Measurements from ENCODE around the gene ZNF197. TPM values are rescaled to one million over a fixed set of nuclear protein-coding genes. Genes with fewer than 3 reads are reported as not detected.

Gene ZNF197
- total and polyA plus RNA-seq, 3 experiments from 2014 or later, result 5.7 to 14.2 (median 13.8) TPM

DNA sequence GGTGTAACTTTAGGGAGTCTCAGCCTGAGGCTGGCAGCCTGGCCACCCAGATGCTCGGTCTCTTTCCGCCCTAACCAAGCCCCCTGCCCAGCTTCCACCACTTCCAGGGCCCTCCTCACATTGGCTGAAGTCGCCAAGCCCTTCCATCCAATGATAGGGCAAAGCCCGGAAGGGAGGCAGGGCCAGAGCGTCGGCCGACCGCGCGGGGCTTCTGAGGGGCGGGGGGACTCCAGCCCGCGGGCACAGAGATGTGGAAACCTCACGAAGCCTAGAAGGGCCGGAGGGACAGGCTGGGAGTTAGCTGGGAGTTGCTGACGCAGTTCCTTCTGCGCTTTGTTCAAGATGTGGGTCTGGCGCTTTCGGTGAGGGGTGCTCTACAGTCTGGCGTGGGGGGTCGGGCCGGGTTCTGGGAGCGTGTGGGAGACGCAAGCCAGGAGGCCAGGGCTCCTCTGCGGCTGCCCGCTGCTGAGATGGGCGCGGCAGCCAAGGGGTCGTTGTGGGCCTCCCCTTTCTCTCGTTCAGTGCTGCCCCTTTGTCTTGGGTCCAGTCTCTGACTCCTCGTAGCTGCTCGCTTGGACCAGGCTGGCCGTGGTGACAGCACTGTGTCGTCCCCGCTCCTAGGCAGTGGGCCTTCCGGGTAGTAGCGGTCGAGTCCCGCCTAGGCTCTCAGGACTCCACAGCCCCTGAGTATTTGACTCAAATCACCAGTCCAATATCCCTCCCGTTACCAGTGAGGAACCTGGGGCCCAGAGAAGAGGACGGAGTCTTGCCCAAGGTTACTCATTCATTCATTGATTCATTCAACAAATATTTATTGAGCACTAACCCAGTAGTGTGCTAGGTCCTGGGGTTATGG lies 40.0 kb upstream of the ZNF197 start, which contains the start of gene ZNF660:
Gene ZNF660 (plus strand): TSS at position 319 of the 856 bp plus-strand sequence. CDS start 9,230 bp downstream, outside the sequence.
- H3K27me3 Mint-ChIP-seq, result peaks cover 27 to 58% of the 10 kb centered on the region in 2 donors
- Histone ChIP-seq H3K27me3 (ENCODE audit: insufficient read depth, low read length, poor library complexity, severe bottlenecking) (peaks cover 11% of the 10 kb centered on the region), H3K9me3 (ENCODE audit: low read length) (no peaks in the 10 kb centered on the region), H3K4me1 (ENCODE audit: insufficient read depth, low read length) (no peaks in the 10 kb centered on the region), H3K27ac (ENCODE audit: low read depth, low read length) (no peak within 1 kb of the TSS), H3K4me3 (ENCODE audit: low read length) (no peak within 1 kb of the TSS), H3K36me3 (ENCODE audit: insufficient read depth, low read length) (no peaks in the 10 kb centered on the region)
- DNase-seq, result no peak
- peaks cover 9% of the 10 kb centered on the region in 3 donors for H3K4me1 Mint-ChIP-seq
- peak within 1 kb of the TSS in 2 of 8 donors; percentile 28 to 31 for H3K27ac Mint-ChIP-seq
- H3K4me3 Mint-ChIP-seq, result peak within 1 kb of the TSS in 5 of 7 donors; percentile 1 to 49 (median 38)
- ChIA-PET CTCF (no interaction called here), POLR2A (no interaction called here)
- peaks cover 6 to 43% (median 26%) of the 10 kb centered on the region in 5 donors for H3K9me3 Mint-ChIP-seq
- peaks cover 5 to 38% (median 7%) of the 10 kb centered on the region in 3 donors for H3K36me3 Mint-ChIP-seq

GRCh38 chr3:44596621-44597020 lies 28.2 kb upstream of the ZNF197 start:
- DNase-seq, result no peak
- H3K9me3 ChIP-seq (ENCODE audit: low read length), result peaks cover 12% of the 10 kb centered on the region
- no peaks in the 10 kb centered on the region for H3K27me3 ChIP-seq (ENCODE audit: insufficient read depth, low read length, poor library complexity, severe bottlenecking)
- Mint-ChIP-seq H3K4me3 (no peak overlapping the region), H3K27me3 (peaks cover 0 to under 1% of the 10 kb centered on the region in 2 donors), H3K27ac (no peak overlapping the region), H3K36me3 (peaks cover 0 to 40% (median 7%) of the 10 kb centered on the region in 3 donors), H3K4me1 (no peaks in the 10 kb centered on the region), H3K9me3 (peaks cover 24 to 43% (median 27%) of the 10 kb centered on the region in 5 donors)
- H3K4me3 ChIP-seq (ENCODE audit: low read length), result no peak overlapping the region
- POLR2A ChIA-PET, result no interaction called here
- CTCF ChIA-PET, result no interaction called here
- no peaks in the 10 kb centered on the region for H3K4me1 ChIP-seq (ENCODE audit: insufficient read depth, low read length)
- no peak overlapping the region for H3K27ac ChIP-seq (ENCODE audit: low read depth, low read length)
- H3K36me3 ChIP-seq (ENCODE audit: insufficient read depth, low read length), result no peaks in the 10 kb centered on the region

DNA sequence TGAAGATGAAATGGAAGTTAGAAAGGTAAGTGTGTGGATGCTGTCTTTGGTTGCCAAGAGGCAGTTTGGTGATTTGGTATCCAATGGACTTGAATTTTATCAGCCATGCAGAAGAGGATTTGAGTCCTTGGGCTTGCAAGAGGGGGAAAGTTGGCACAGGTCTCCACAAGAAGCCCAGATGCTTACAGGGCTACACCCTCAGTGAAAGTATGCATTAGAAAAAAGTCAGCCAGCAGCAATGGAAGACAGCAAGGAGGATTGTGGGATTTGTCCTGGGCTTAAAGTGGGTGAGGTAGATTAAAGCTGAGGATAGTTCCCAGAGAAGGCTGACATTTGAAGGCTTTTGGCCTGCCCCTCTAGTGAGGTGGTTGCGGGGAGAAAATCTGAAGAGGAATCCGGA lies 23.1 kb upstream of the ZNF197 start:
- Mint-ChIP-seq H3K27me3 (peaks cover 0 to 7% of the 10 kb centered on the region in 2 donors), H3K4me3 (no peak overlapping the region), H3K27ac (no peak overlapping the region), H3K9me3 (peaks cover 2 to 11% (median 5%) of the 10 kb centered on the region in 5 donors), H3K36me3 (peaks cover 0 to 32% (median 11%) of the 10 kb centered on the region in 3 donors), H3K4me1 (no peaks in the 10 kb centered on the region)
- Histone ChIP-seq H3K4me1 (ENCODE audit: insufficient read depth, low read length) (no peaks in the 10 kb centered on the region), H3K27ac (ENCODE audit: low read depth, low read length) (no peak overlapping the region), H3K4me3 (ENCODE audit: low read length) (no peak overlapping the region), H3K36me3 (ENCODE audit: insufficient read depth, low read length) (no peaks in the 10 kb centered on the region), H3K27me3 (ENCODE audit: insufficient read depth, low read length, poor library complexity, severe bottlenecking) (no peaks in the 10 kb centered on the region), H3K9me3 (ENCODE audit: low read length) (no peaks in the 10 kb centered on the region)
- POLR2A ChIA-PET, result no interaction called here
- CTCF ChIA-PET, result interaction anchor here (0.6 kb wide), 1 partner anchor 8 kb away, joined by 6 read pairs; no protein-coding TSS in a partner anchor
- DNase-seq, result no peak

- H3K4me3 ChIP-seq (ENCODE audit: low read length), result no peak overlapping the region
- Mint-ChIP-seq H3K27ac (no peak overlapping the region), H3K4me3 (no peak overlapping the region), H3K36me3 (peaks cover 1 to 19% (median 5%) of the 10 kb centered on the region in 3 donors), H3K9me3 (peaks cover 0 to 3% (median 0%) of the 10 kb centered on the region in 5 donors), H3K27me3 (peaks cover 0 to 8% of the 10 kb centered on the region in 2 donors), H3K4me1 (no peaks in the 10 kb centered on the region)
- ChIA-PET POLR2A (no interaction called here), CTCF (no interaction called here)
- H3K36me3 ChIP-seq (ENCODE audit: insufficient read depth, low read length), result no peaks in the 10 kb centered on the region
- no peaks in the 10 kb centered on the region for H3K27me3 ChIP-seq (ENCODE audit: insufficient read depth, low read length, poor library complexity, severe bottlenecking)
- no peaks in the 10 kb centered on the region for H3K9me3 ChIP-seq (ENCODE audit: low read length)
- no peak overlapping the region for H3K27ac ChIP-seq (ENCODE audit: low read depth, low read length)
- no peaks in the 10 kb centered on the region for H3K4me1 ChIP-seq (ENCODE audit: insufficient read depth, low read length)
- no peak for DNase-seq
Measured at GRCh38 chr3:44612678-44613077, 12.2 kb upstream of the ZNF197 start.

DNA sequence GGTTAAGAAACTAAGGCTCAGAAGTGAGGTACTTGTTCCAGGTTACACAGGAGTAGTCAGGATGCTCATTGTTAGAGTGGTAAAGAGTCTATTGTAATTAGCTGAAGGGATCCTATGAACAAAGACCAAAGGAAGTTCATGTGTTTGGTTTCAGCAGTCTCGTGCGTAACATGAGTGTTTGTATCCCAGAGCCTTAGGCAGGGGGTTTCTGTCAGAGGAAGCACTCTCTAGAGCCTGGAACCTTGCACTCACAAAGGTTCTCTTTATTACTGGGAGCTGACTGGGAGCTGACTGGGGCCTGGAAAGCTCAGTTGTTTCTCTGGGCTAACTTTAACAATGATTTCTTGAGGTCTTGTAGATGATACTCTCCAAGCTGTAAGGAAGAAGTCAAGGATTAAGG lies 3.9 kb downstream of the ZNF197 start:
- H3K27ac Mint-ChIP-seq, result no peak overlapping the region
- no peaks in the 10 kb centered on the region for H3K27me3 ChIP-seq (ENCODE audit: insufficient read depth, low read length, poor library complexity, severe bottlenecking)
- peaks cover 45 to 74% (median 60%) of the 10 kb centered on the region in 3 donors for H3K4me1 Mint-ChIP-seq
- H3K9me3 Mint-ChIP-seq, result no peaks in the 10 kb centered on the region
- DNase-seq, result no peak
- peaks cover 23% of the 10 kb centered on the region for H3K36me3 ChIP-seq (ENCODE audit: insufficient read depth, low read length)
- no peaks in the 10 kb centered on the region for H3K27me3 Mint-ChIP-seq
- H3K4me3 Mint-ChIP-seq, result no peak overlapping the region
- H3K9me3 ChIP-seq (ENCODE audit: low read length), result no peaks in the 10 kb centered on the region
- no peak overlapping the region for H3K4me3 ChIP-seq (ENCODE audit: low read length)
- CTCF ChIA-PET, result no interaction called here
- H3K36me3 Mint-ChIP-seq, result peaks cover 17 to 60% (median 23%) of the 10 kb centered on the region in 3 donors
- H3K4me1 ChIP-seq (ENCODE audit: insufficient read depth, low read length), result peaks cover 10% of the 10 kb centered on the region
- POLR2A ChIA-PET, result no interaction called here
- no peak overlapping the region for H3K27ac ChIP-seq (ENCODE audit: low read depth, low read length)

DNA sequence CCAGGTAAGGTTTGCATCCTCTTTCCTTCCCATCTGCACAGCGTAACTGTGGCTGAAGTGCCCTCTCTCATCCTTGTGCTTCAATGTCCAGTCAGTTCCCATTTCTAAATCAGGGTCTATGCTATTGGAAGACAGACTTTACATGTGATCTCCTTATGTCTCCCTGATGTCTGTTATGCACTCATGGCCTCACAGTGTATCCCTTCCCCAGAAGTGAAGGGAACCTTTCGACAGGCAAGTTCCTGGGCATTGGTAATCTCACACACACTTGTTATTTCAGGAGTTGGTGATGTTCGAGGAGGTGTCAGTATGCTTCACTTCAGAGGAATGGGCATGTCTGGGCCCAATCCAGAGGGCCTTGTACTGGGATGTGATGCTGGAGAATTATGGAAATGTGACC lies 7.4 kb downstream of the ZNF197 start:
- peaks cover 39 to 83% (median 54%) of the 10 kb centered on the region in 3 donors for H3K36me3 Mint-ChIP-seq
- POLR2A ChIA-PET, result no interaction called here

GRCh38 chr3:44642337-44642736 lies 17.5 kb downstream of the ZNF197 start:
- H3K4me3 ChIP-seq (ENCODE audit: low read length), result no peak overlapping the region
- Mint-ChIP-seq H3K9me3 (peaks cover 52 to 95% (median 81%) of the 10 kb centered on the region in 5 donors), H3K27ac (no peak overlapping the region), H3K4me1 (peaks cover 8 to 17% (median 11%) of the 10 kb centered on the region in 3 donors), H3K36me3 (peaks cover 37 to 85% (median 67%) of the 10 kb centered on the region in 3 donors), H3K4me3 (no peak overlapping the region), H3K27me3 (peaks cover 0 to 3% of the 10 kb centered on the region in 2 donors)
- ChIA-PET CTCF (no interaction called here), POLR2A (no interaction called here)
- H3K9me3 ChIP-seq (ENCODE audit: low read length), result peaks cover 41% of the 10 kb centered on the region
- H3K36me3 ChIP-seq (ENCODE audit: insufficient read depth, low read length), result peaks cover 51% of the 10 kb centered on the region
- H3K4me1 ChIP-seq (ENCODE audit: insufficient read depth, low read length), result no peaks in the 10 kb centered on the region
- H3K27ac ChIP-seq (ENCODE audit: low read depth, low read length), result no peak overlapping the region
- H3K27me3 ChIP-seq (ENCODE audit: insufficient read depth, low read length, poor library complexity, severe bottlenecking), result no peaks in the 10 kb centered on the region
- no peak for DNase-seq

More for the DNA sequence above, 7.4 kb downstream of the ZNF197 start:
- H3K4me3 Mint-ChIP-seq, result no peak overlapping the region
- Histone ChIP-seq H3K27me3 (ENCODE audit: insufficient read depth, low read length, poor library complexity, severe bottlenecking) (no peaks in the 10 kb centered on the region), H3K4me3 (ENCODE audit: low read length) (no peak overlapping the region), H3K27ac (ENCODE audit: low read depth, low read length) (no peak overlapping the region), H3K9me3 (ENCODE audit: low read length) (peaks cover 5% of the 10 kb centered on the region), H3K36me3 (ENCODE audit: insufficient read depth, low read length) (peaks cover 35% of the 10 kb centered on the region), H3K4me1 (ENCODE audit: insufficient read depth, low read length) (no peaks in the 10 kb centered on the region)
- H3K9me3 Mint-ChIP-seq, result peaks cover 9 to 16% (median 12%) of the 10 kb centered on the region in 5 donors
- no peak overlapping the region for H3K27ac Mint-ChIP-seq
- no peak for DNase-seq
- H3K4me1 Mint-ChIP-seq, result peaks cover 34 to 46% (median 42%) of the 10 kb centered on the region in 3 donors
- CTCF ChIA-PET, result no interaction called here
- no peaks in the 10 kb centered on the region for H3K27me3 Mint-ChIP-seq

DNA sequence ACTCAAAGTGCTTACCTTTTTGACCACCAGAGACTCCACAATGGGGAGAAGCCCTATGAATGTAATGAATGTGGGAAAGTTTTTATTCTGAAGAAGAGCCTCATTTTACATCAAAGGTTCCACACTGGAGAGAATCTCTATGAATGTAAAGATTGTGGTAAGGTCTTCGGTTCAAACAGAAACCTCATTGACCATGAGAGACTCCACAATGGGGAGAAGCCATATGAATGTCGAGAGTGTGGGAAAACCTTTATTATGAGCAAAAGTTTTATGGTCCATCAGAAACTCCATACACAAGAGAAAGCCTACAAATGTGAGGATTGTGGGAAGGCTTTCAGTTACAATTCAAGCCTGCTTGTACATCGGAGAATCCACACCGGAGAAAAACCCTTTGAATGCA lies 18.2 kb downstream of the ZNF197 start:
- H3K36me3 Mint-ChIP-seq, result peaks cover 30 to 78% (median 61%) of the 10 kb centered on the region in 3 donors
- CTCF ChIA-PET, result no interaction called here
- H3K4me1 ChIP-seq (ENCODE audit: insufficient read depth, low read length), result peaks cover 2% of the 10 kb centered on the region
- peaks cover 52 to 94% (median 75%) of the 10 kb centered on the region in 5 donors for H3K9me3 Mint-ChIP-seq
- H3K27me3 Mint-ChIP-seq, result peaks cover 0 to 3% of the 10 kb centered on the region in 2 donors
- peaks cover 45% of the 10 kb centered on the region for H3K36me3 ChIP-seq (ENCODE audit: insufficient read depth, low read length)
- H3K27me3 ChIP-seq (ENCODE audit: insufficient read depth, low read length, poor library complexity, severe bottlenecking), result no peaks in the 10 kb centered on the region
- no peak overlapping the region for H3K27ac Mint-ChIP-seq
- DNase-seq, result no peak
- no peak overlapping the region for H3K27ac ChIP-seq (ENCODE audit: low read depth, low read length)
- POLR2A ChIA-PET, result no interaction called here
- peak overlapping the region in 1 of 7 donors; percentile 38 for H3K4me3 Mint-ChIP-seq
- H3K4me3 ChIP-seq (ENCODE audit: low read length), result peak overlapping the region; percentile 3
- H3K4me1 Mint-ChIP-seq, result peaks cover 13 to 24% (median 14%) of the 10 kb centered on the region in 3 donors
- H3K9me3 ChIP-seq (ENCODE audit: low read length), result peaks cover 41% of the 10 kb centered on the region
